ENCODE results near the gene WDR53.
A peak's percentile ranks its signal among the peaks of the same experiment; 100 is the strongest.

- TF ChIP-seq CTCF (IDR thresholded peaks at IDR 0.05) (peak; percentile 35; the same call in 2 of the 3 replicates), EP300 (IDR thresholded peaks at IDR 0.05) (no peak), POLR2A (IDR thresholded peaks at IDR 0.05; ENCODE audit: low read length) (no peak), MAX (IDR thresholded peaks at IDR 0.05) (peak; percentile 65), RNF2 (IDR thresholded peaks at IDR 0.05; ENCODE audit: borderline replicate concordance, low read depth) (no peak), ZFP36 (IDR thresholded peaks at IDR 0.05; ENCODE audit: borderline replicate concordance, partially characterized antibody) (no peak), HOXA7 (CRISPR knock-in tag; IDR thresholded peaks at IDR 0.05) (no peak), SMC3 (IDR thresholded peaks at IDR 0.05) (peak; percentile 27; the same call in 1 of the 3 replicates), TFCP2L1 (CRISPR knock-in tag; IDR thresholded peaks at IDR 0.05) (no peak), RAD21 (conservative IDR thresholded peaks at IDR 0.05 in 1 of 2, IDR thresholded peaks at IDR 0.05 in 1 of 2) (peak; percentile 57 to 75), JUN (IDR thresholded peaks at IDR 0.05) (no peak), MAFK (IDR thresholded peaks at IDR 0.05; ENCODE audit: partially characterized antibody) (no peak), RCOR1 (IDR thresholded peaks at IDR 0.05; ENCODE audit: low read depth, low read length) (no peak)
Measured at GRCh38 chr3:196518966-196519717, 49.2 kb downstream of the WDR53 start.
